Type B pancreatic cell (in vitro differentiated cells): ENCODE results near the gene PIP5K1C. TPM values are rescaled to one million over a fixed set of nuclear protein-coding genes. Genes with fewer than 3 reads are reported as not detected.
"Not testable (repeated sequence)": the region's sequence is repeated elsewhere in the genome, so short reads cannot be mapped to it uniquely, and the experiment has no call there.

ENCODE experiments used
- DNase-seq: peaks from one replicate; pipeline ENCODE4 v3.0.0; 2021; ENCODE audit warnings: mixed read lengths; ENCODE audit not compliant: unreplicated experiment; ENCODE audit errors: extremely low spot score
- H3K27ac Mint-ChIP-seq: 2 replicates; pipeline ENCODE4 v1.8.0; 2021; ENCODE audit warnings: mild to moderate bottlenecking, mixed read lengths
- H3K27me3 Mint-ChIP-seq: 2 replicates; pipeline ENCODE4 v1.8.0; 2021; ENCODE audit warnings: mixed read lengths
- H3K36me3 Mint-ChIP-seq: 2 replicates; pipeline ENCODE4 v1.8.0; 2021; ENCODE audit warnings: mixed read lengths
- H3K4me1 Mint-ChIP-seq: one replicate; pipeline ENCODE4 v1.8.0; 2021; ENCODE audit warnings: mixed read lengths; ENCODE audit not compliant: unreplicated experiment
- H3K4me3 Mint-ChIP-seq: 2 replicates; pipeline ENCODE4 v1.8.0; 2021; ENCODE audit warnings: mild to moderate bottlenecking, mixed read lengths
- H3K9me3 Mint-ChIP-seq: 2 replicates; pipeline ENCODE4 v1.8.0; 2021; ENCODE audit warnings: mixed read lengths
- total RNA-seq: library from RNA; stranded (reverse); gene quantifications from 2 replicates; pipeline ENCODE4 v1.2.1, GENCODE V29; 2021; ENCODE audit warnings: low replicate concordance
- TF ChIP-seq, protein P1 (sequence below): fragments of 200-600 bp; sonication (generic); conservative IDR thresholded peaks from 2 replicates; pipeline ENCODE4 v1.5.0; 2021; ENCODE audit warnings: antibody characterized with exemption, mild to moderate bottlenecking

PIP5K1C gene
- total RNA-seq, 1 donor from 2014 or later = 44.5 TPM

DNA sequence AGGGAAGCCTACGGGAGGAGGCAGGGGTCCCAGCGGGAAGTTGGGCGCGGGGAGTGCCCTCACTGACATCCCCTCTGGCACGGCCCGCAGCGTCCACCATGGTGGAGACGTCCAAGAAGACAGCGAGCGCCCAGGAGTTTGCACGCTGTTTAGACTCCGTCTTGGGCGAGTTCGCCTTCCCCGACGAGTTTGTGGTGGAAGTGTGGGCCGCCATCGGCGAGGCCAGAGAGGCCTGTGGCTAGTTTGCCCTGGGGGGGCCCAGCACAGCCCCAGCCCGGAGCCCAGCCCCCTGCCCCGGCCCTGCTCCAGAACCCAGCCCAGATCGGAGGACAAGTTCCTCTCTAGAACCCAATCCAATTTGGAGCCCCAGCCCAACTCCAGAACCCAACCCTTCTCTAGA is 110.3 kb downstream of the PIP5K1C start:
- H3K4me1 Mint-ChIP-seq = no peaks in the 10 kb centered on the region
- H3K36me3 Mint-ChIP-seq = no peaks in the 10 kb centered on the region
- H3K27me3 Mint-ChIP-seq = peaks cover 43% of the 10 kb centered on the region
- TF ChIP-seq, protein P1, sequence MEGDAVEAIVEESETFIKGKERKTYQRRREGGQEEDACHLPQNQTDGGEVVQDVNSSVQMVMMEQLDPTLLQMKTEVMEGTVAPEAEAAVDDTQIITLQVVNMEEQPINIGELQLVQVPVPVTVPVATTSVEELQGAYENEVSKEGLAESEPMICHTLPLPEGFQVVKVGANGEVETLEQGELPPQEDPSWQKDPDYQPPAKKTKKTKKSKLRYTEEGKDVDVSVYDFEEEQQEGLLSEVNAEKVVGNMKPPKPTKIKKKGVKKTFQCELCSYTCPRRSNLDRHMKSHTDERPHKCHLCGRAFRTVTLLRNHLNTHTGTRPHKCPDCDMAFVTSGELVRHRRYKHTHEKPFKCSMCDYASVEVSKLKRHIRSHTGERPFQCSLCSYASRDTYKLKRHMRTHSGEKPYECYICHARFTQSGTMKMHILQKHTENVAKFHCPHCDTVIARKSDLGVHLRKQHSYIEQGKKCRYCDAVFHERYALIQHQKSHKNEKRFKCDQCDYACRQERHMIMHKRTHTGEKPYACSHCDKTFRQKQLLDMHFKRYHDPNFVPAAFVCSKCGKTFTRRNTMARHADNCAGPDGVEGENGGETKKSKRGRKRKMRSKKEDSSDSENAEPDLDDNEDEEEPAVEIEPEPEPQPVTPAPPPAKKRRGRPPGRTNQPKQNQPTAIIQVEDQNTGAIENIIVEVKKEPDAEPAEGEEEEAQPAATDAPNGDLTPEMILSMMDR = no peak
- H3K4me3 Mint-ChIP-seq = no peak overlapping the region
- no peak for DNase-seq
- H3K27ac Mint-ChIP-seq = no peak overlapping the region
- H3K9me3 Mint-ChIP-seq = no peaks in the 10 kb centered on the region

DNA sequence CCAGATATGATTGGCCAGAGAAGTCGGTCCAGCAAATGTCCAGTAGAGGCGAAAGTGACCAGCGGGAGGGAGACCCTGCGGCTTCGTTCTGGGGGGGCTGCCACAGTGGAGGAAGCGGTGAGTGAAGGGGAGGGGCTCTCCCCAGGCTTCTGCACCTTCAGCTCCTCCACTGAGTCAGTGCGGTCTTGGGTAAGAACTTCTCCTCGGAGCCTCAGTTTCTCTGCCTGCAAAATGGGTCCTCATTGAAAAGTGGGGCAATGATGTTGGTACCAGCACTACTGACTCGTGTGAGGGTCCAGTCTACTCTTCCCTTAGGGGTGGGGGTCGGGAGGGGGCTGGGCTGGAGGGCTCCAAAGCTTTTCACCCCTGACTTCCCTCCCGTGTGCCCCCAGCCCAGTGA is 110.8 kb downstream of the PIP5K1C start:
- H3K4me3 Mint-ChIP-seq = no peak overlapping the region
- TF ChIP-seq, protein P1 = no peak
- H3K27ac Mint-ChIP-seq = no peak overlapping the region
- DNase-seq = no peak
- peaks cover 40% of the 10 kb centered on the region for H3K27me3 Mint-ChIP-seq
- no peaks in the 10 kb centered on the region for H3K9me3 Mint-ChIP-seq
- no peaks in the 10 kb centered on the region for H3K4me1 Mint-ChIP-seq
- no peaks in the 10 kb centered on the region for H3K36me3 Mint-ChIP-seq

DNA sequence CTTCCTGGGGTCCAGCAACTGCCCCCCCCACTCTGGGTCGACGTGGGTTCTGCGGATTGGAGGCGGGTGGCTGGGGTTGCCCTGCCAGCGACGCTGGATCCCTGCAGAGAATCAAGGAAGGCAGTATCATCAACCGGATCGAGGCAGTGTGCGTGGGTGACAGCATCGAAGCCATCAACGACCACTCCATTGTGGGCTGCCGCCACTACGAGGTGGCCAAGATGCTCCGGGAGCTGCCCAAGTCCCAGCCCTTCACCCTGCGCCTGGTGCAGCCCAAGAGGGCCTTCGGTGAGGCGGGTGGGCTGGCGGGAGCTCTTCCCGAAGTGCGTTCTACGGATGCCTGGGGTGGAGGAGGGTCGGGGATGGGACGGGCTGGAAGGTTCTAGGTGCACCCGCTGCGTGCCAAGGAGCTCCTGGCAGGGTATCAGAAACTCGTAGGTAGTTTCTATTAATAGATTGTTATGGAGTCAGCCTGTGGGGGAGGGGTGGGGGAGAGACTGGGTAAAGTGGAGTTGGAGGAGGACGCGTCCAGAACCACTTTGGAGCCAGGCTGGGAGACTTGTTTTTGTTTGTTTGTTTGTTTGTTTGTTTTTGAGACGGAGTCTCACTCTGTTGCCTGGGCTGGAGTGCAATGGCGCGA is 113.4 kb downstream of the PIP5K1C start:
- TF ChIP-seq, protein P1 = no peak
- H3K36me3 Mint-ChIP-seq = no peaks in the 10 kb centered on the region
- H3K27me3 Mint-ChIP-seq = peaks cover 43% of the 10 kb centered on the region
- no peak overlapping the region for H3K27ac Mint-ChIP-seq
- H3K9me3 Mint-ChIP-seq = no peaks in the 10 kb centered on the region
- H3K4me1 Mint-ChIP-seq = no peaks in the 10 kb centered on the region
- H3K4me3 Mint-ChIP-seq = no peak overlapping the region
- DNase-seq = no peak

GRCh38 chr19:3586127-3586626 is 114.1 kb downstream of the PIP5K1C start:
- DNase-seq = no peak
- Mint-ChIP-seq H3K27ac (no peak overlapping the region), H3K36me3 (no peaks in the 10 kb centered on the region), H3K4me3 (no peak overlapping the region), H3K9me3 (no peaks in the 10 kb centered on the region), H3K27me3 (peaks cover 43% of the 10 kb centered on the region), H3K4me1 (no peaks in the 10 kb centered on the region)
- TF ChIP-seq, protein P1 = peak; percentile 75

DNA sequence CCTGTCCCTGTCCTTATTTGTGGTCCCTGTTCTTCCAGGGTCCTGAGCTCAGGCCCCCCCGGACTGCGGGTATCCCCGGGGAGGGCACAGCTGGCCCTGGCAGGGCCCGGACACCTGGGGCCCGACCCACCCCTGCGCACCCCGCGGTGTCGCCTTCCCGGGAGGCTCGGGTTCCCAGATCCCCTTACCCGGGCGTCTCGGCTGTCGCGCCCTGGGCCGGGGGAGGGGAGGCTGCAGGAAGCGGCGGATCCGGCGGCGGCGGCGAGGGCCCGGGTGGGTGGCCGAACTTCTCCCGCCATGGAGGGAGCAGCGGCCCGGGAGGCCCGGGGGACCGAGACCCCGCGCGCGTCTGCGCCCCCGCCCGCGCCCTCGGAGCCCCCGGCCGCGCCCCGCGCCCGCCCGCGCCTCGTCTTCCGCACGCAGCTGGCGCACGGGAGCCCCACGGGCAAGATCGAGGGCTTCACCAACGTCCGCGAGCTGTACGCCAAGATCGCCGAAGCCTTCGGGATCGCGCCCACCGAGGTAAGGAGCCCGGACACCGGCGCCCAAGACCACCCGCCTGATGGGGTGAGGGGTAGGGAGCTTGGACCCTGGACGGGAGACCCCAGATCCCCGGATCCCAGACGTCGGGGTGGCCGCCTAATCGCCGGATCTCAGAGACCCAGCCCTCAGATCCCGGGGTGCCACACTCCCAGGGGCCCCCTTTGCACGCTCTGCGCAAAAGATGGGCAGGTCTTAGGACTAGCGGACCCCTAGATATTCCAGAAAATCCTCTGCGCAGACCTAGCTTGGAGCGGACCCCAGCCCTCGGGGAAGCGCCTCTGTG is 114.8 kb downstream of the PIP5K1C start, which contains the start of gene GIPC3:
Gene GIPC3 (plus strand): TSS at position 178 of the 826 bp plus-strand sequence. CDS start 120 bp downstream, at position 298.
- H3K4me1 Mint-ChIP-seq = no peaks in the 10 kb centered on the region
- no peak for DNase-seq
- no peaks in the 10 kb centered on the region for H3K36me3 Mint-ChIP-seq
- TF ChIP-seq, protein P1 = no peak
- no peak within 1 kb of the TSS for H3K27ac Mint-ChIP-seq
- peaks cover 44% of the 10 kb centered on the region for H3K27me3 Mint-ChIP-seq
- H3K4me3 Mint-ChIP-seq = no peak within 1 kb of the TSS
- H3K9me3 Mint-ChIP-seq = no peaks in the 10 kb centered on the region

DNA sequence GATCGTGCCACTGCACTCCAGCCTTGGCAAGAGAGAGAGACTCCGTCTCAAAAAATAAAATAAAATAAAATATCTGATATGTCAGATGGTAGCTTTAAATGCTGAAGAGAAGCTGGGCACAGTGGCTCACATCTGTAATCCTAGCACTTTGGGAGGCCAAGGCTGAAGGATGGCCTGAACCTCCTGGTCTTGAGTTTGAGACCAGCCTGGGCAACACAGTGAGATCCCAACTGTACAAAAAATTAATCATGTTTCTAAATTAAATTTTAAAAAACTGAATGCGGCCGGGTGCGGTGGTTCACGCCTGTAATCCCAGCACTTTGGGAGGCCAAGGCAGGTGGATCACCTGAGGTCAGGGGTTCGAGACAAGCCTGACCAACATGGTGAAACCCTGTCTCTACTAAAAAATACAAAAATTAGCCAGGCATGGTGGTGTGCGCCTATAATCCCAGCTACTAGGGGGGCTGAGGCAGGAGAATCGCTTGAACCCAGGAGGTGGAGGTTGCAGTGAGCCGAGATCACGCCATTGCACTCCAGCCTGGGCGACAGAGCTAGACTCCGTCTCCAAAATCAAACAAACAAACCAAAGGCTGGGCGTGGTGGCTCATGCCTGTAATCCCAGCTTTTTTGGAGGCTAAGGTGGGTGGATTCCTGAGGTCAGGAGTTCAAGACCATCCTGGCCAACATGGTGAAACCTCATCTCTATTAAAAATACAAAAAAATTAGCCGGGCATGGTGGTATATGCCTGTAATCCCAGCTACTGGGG is 116.0 kb downstream of the PIP5K1C start:
- H3K36me3 Mint-ChIP-seq, H3K4me1 Mint-ChIP-seq, H3K27ac Mint-ChIP-seq, DNase-seq, H3K9me3 Mint-ChIP-seq, H3K4me3 Mint-ChIP-seq: not testable (repeated sequence)
- H3K27me3 Mint-ChIP-seq = peaks cover 48% of the 10 kb centered on the region

GRCh38 chr19:3581792-3582191 is 118.5 kb downstream of the PIP5K1C start:
- DNase-seq, H3K36me3 Mint-ChIP-seq, H3K4me1 Mint-ChIP-seq, H3K9me3 Mint-ChIP-seq, H3K4me3 Mint-ChIP-seq, H3K27ac Mint-ChIP-seq: not testable (repeated sequence)
- peaks cover 36% of the 10 kb centered on the region for H3K27me3 Mint-ChIP-seq
